Measurements from ENCODE around the gene TRIP13.
"Not testable (repeated sequence)": the region's sequence is repeated elsewhere in the genome, so short reads cannot be mapped to it uniquely, and the experiment has no call there.

DNA sequence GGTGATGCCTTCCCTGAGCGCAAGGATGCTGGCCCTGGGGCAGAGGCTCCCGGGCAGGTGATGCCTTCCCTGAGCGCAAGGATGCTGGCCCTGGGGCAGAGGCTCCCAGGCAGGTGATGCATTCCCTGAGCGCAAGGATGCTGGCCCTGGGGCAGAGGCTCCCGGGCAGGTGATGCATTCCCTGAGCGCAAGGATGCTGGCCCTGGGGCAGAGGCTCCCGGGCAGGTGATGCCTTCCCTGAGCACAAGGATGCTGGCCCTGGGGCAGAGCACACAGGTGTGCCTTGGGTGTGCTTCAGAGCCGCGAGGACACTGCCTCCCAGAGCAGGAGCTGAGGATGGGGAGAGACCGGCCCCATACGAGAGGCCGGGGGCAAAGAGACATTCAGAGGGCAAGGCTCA is 22.7 kb downstream of the TRIP13 start:
- TF ChIP-seq POLR2A (IDR thresholded peaks at IDR 0.05), result not testable (repeated sequence)
- TF ChIP-seq, protein P1, sequence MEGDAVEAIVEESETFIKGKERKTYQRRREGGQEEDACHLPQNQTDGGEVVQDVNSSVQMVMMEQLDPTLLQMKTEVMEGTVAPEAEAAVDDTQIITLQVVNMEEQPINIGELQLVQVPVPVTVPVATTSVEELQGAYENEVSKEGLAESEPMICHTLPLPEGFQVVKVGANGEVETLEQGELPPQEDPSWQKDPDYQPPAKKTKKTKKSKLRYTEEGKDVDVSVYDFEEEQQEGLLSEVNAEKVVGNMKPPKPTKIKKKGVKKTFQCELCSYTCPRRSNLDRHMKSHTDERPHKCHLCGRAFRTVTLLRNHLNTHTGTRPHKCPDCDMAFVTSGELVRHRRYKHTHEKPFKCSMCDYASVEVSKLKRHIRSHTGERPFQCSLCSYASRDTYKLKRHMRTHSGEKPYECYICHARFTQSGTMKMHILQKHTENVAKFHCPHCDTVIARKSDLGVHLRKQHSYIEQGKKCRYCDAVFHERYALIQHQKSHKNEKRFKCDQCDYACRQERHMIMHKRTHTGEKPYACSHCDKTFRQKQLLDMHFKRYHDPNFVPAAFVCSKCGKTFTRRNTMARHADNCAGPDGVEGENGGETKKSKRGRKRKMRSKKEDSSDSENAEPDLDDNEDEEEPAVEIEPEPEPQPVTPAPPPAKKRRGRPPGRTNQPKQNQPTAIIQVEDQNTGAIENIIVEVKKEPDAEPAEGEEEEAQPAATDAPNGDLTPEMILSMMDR (IDR thresholded peaks at IDR 0.05), result not testable (repeated sequence)

All from Peyer's patch (tissue), 4 donors.